Caco-2 (cell line): ENCODE measurements around the gene PRRX2. TPM values are rescaled to one million over a fixed set of nuclear protein-coding genes. Genes with fewer than 3 reads are reported as not detected.

Experiments used
- BruUV-seq: library from RNA; stranded (reverse); fragments of 400-500 nt; replicated peaks from 2 replicates; lab custom pipeline; 2021; lab: Mats Ljungman, UMichigan
- CTCF ChIA-PET: fragments of 300-600 bp; sonication (Branson Sonifier 250); formaldehyde crosslinking; loops from one replicate; lab custom pipeline; 2022; ENCODE audit warnings: antibody characterized with exemption; lab: Charles Lee
- POLR2A ChIA-PET: fragments of 300-600 bp; sonication (Branson Sonifier 250); formaldehyde crosslinking; loops from one replicate; lab custom pipeline; 2022; ENCODE audit warnings: antibody characterized with exemption; lab: Charles Lee
- DNase-seq, 2 experiments: peaks; one replicate each; pipeline versions ENCODE4 v3.0.0 to v3.0.0-alpha.2; 2020 to 2022
- H3K27me3 ChIP-seq: replicated peaks from 2 replicates; pipeline ENCODE4 v1.6.0; 2011; ENCODE audit warnings: low read length; ENCODE audit not compliant: control insufficient read depth, insufficient read depth
- H3K36me3 ChIP-seq: 2 replicates; pipeline ENCODE4 v1.5.1; 2011; ENCODE audit warnings: low read length; ENCODE audit not compliant: control insufficient read depth, insufficient read depth
- H3K4me1 ChIP-seq: fragments of 250-450 bp; sonication (Bioruptor Pico); 2 replicates; pipeline ENCODE4 v1.5.1; 2020; ENCODE audit warnings: mild to moderate bottlenecking
- H3K4me3 ChIP-seq: 2 replicates; pipeline ENCODE4 v1.5.1; 2011; ENCODE audit warnings: low read depth, mild to moderate bottlenecking, control low read depth, low read length
- H3K9me3 ChIP-seq: fragments of 250-450 bp; sonication (Bioruptor Pico); 2 replicates; pipeline ENCODE4 v1.5.1; 2020; ENCODE audit warnings: mild to moderate bottlenecking, moderate library complexity
- H3K27ac Mint-ChIP-seq: one replicate; pipeline ENCODE4 v1.8.0; 2022; ENCODE audit warnings: mixed read lengths; ENCODE audit not compliant: unreplicated experiment
- H3K27me3 Mint-ChIP-seq: one replicate; pipeline ENCODE4 v1.8.0; 2022; ENCODE audit warnings: mixed read lengths; ENCODE audit not compliant: insufficient read depth, unreplicated experiment
- H3K36me3 Mint-ChIP-seq: one replicate; pipeline ENCODE4 v1.8.0; 2022; ENCODE audit warnings: mild to moderate bottlenecking, mixed read lengths; ENCODE audit not compliant: insufficient read depth, unreplicated experiment
- H3K4me1 Mint-ChIP-seq: one replicate; pipeline ENCODE4 v1.8.0; 2022; ENCODE audit warnings: low read depth, mixed read lengths; ENCODE audit not compliant: unreplicated experiment
- H3K4me3 Mint-ChIP-seq: one replicate; pipeline ENCODE4 v1.8.0; 2022; ENCODE audit warnings: mild to moderate bottlenecking, moderate library complexity, mixed read lengths; ENCODE audit not compliant: unreplicated experiment
- H3K9me3 Mint-ChIP-seq: one replicate; pipeline ENCODE4 v1.8.0; 2022; ENCODE audit warnings: mixed read lengths; ENCODE audit not compliant: unreplicated experiment
- CTCF ChIP-seq, 2 experiments: fragments of 200-600 bp in 1 of 2; IDR thresholded peaks; 1 replicate in 1 of 2; 2 replicates in 1 of 2; pipeline versions ENCODE4 v1.5.1 to v1.8.0; 2011 to 2022; ENCODE audit warnings: antibody characterized with exemption in 1 of 2, control low read depth in 1 of 2, inconsistent platforms in 1 of 2, low read depth in 1 of 2, low read length in 1 of 2, mild to moderate bottlenecking in 1 of 2, moderate library complexity in 1 of 2; ENCODE audit not compliant: insufficient read depth in 1 of 2, severe bottlenecking in 1 of 2, unreplicated experiment in 1 of 2
- intact Hi-C: fragments of 100-400 bp; cut with micrococcal nuclease; formaldehyde crosslinking; loops from one replicate; pipeline ENCODE4 v1.10.0; 2022; ENCODE audit not compliant: unreplicated experiment
- total RNA-seq: library from RNA; stranded (reverse); gene quantifications from 2 replicates; pipeline ENCODE4 v1.2.3, GENCODE V29; 2022

PRRX2 gene
- total RNA-seq, 1 experiment from 2014 or later, result not detected

GRCh38 chr9:129769669-129770068, 104.2 kb downstream of the PRRX2 start:
- no peak for DNase-seq
- POLR2A ChIA-PET, result no interaction called here
- H3K4me3 Mint-ChIP-seq, result no peak overlapping the region
- H3K4me1 ChIP-seq, result no peaks in the 10 kb centered on the region
- H3K36me3 ChIP-seq, result no peaks in the 10 kb centered on the region
- no peaks in the 10 kb centered on the region for H3K9me3 ChIP-seq
- H3K9me3 Mint-ChIP-seq, result no peaks in the 10 kb centered on the region
- intact Hi-C loops, result no loop called here
- H3K4me3 ChIP-seq, result no peak overlapping the region
- H3K27ac Mint-ChIP-seq, result no peak overlapping the region
- CTCF ChIA-PET, result interaction anchor here (0.7 to 1.1 kb wide), 3 partner anchors 10 to 910 kb away, joined by 3 to 6 read pairs (median 6); no protein-coding TSS in a partner anchor
- peaks cover 2% of the 10 kb centered on the region for H3K27me3 Mint-ChIP-seq
- TF ChIP-seq CTCF (IDR thresholded peaks at IDR 0.05; ENCODE audit: insufficient read depth in 1 of 2, low read depth in 1 of 2, low read length in 1 of 2, severe bottlenecking in 1 of 2, unreplicated experiment in 1 of 2), result no peak
- no peaks in the 10 kb centered on the region for H3K27me3 ChIP-seq
- H3K36me3 Mint-ChIP-seq, result no peaks in the 10 kb centered on the region
- no peaks in the 10 kb centered on the region for H3K4me1 Mint-ChIP-seq
- no TSS peak for BruUV-seq

GRCh38 chr9:129770741-129771140, 105.3 kb downstream of the PRRX2 start:
- Histone ChIP-seq H3K36me3 (no peaks in the 10 kb centered on the region), H3K27me3 (no peaks in the 10 kb centered on the region), H3K4me1 (no peaks in the 10 kb centered on the region), H3K4me3 (no peak overlapping the region), H3K9me3 (no peaks in the 10 kb centered on the region)
- Mint-ChIP-seq H3K4me1 (no peaks in the 10 kb centered on the region), H3K36me3 (no peaks in the 10 kb centered on the region), H3K27ac (no peak overlapping the region), H3K9me3 (no peaks in the 10 kb centered on the region), H3K4me3 (no peak overlapping the region), H3K27me3 (peaks cover 2% of the 10 kb centered on the region)
- DNase-seq, result no peak
- ChIA-PET CTCF (no interaction called here), POLR2A (no interaction called here)
- intact Hi-C loops, result no loop called here
- no TSS peak for BruUV-seq
- TF ChIP-seq CTCF (IDR thresholded peaks at IDR 0.05; ENCODE audit: insufficient read depth in 1 of 2, low read depth in 1 of 2, low read length in 1 of 2, severe bottlenecking in 1 of 2, unreplicated experiment in 1 of 2), result no peak

Other genes with a start within 250 kb of the PRRX2 start
- not detected in 2 replicates for gene C9orf50, start 44.5 kb upstream of the PRRX2 start, total RNA-seq
- 44.1 and 51.6 TPM in 2 replicates for gene NTMT1, start 39.5 kb upstream of the PRRX2 start, total RNA-seq
- gene ASB6, start 23.5 kb upstream of the PRRX2 start, total RNA-seq, result 17.4 and 18.1 TPM in 2 replicates
- 4.0 and 5.6 TPM in 2 replicates for gene PTGES, start 87.4 kb downstream of the PRRX2 start, total RNA-seq
- gene TOR1B, start 137.5 kb downstream of the PRRX2 start, total RNA-seq, result 22.8 and 28.0 TPM in 2 replicates
- gene TOR1A, start 158.5 kb downstream of the PRRX2 start, total RNA-seq, result 31.8 and 32.2 TPM in 2 replicates
- 38.3 and 44.1 TPM in 2 replicates for gene C9orf78, start 169.6 kb downstream of the PRRX2 start, total RNA-seq
- gene USP20, start 169.8 kb downstream of the PRRX2 start, total RNA-seq, result 13.9 and 16.5 TPM in 2 replicates